ENCODE data around the gene MNT. TPM values are rescaled to one million over a fixed set of nuclear protein-coding genes. Genes with fewer than 3 reads are reported as not detected.

MNT gene
- total and polyA plus RNA-seq, 8 donors, result 10.9 to 31.9 (median 16.3) TPM

DNA sequence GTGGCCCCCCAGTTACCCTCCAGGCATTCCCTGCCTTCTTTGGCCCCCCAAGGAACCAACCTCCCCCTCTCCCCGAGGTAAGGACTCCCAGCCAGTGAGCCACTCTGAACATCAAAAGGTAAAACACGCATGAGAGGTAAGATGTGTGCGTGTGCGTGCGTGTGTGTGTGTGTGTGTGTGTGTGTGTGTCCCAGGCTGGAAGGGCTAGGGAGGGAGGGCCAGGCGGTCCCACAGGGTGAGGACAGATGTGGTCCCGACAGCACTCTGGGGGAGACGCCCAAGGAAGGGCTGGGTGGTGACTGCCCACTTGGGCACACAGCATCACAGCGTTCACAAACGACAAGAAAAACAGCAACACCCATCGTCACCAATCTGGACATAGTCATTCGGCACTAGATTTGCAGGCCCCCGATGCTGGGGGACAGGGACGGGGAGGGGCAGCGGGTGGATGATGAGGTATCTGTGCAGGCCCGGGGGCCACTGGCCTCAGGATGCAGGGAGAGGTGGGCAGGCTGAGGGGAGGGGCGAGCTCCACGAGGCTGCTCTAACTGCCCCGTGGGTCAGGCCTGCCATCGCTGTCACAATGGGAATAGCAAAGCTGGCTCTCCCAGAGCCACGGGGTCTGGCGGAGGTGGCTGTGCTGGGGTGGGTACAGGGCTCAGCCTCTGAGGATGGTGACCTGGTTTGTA is 16.3 kb downstream of the MNT start:
- ATAC-seq (no peak), DNase-seq (no peak)
- no peak for TF ChIP-seq CTCF (IDR thresholded peaks at IDR 0.05)
- H3K4me1 ChIP-seq, result peaks cover 5 to 13% of the 10 kb centered on the region in 2 donors
- no peak overlapping the region for H3K4me3 ChIP-seq
- no peak overlapping the region for H3K27ac ChIP-seq
- no peaks in the 10 kb centered on the region for H3K9me3 ChIP-seq
- H3K27me3 ChIP-seq, result no peaks in the 10 kb centered on the region
- intact Hi-C loops (cut with DNase I), result loop anchor here in 1 of 2 donors (5.0 kb wide), 1 partner anchor 33 kb away; no protein-coding TSS in a partner anchor
- H3K36me3 ChIP-seq, result peaks cover 0 to 47% of the 10 kb centered on the region in 2 donors

- Histone ChIP-seq H3K4me1 (peaks cover 5 to 8% of the 10 kb centered on the region in 2 donors), H3K9me3 (no peaks in the 10 kb centered on the region), H3K4me3 (no peak overlapping the region), H3K27ac (peak overlapping the region in 1 of 2 donors; percentile 33), H3K27me3 (no peaks in the 10 kb centered on the region), H3K36me3 (peaks cover 0 to 52% of the 10 kb centered on the region in 2 donors)
- intact Hi-C loops (cut with DNase I), result loop anchor here in 1 of 2 donors (5.0 kb wide), 1 partner anchor 34 kb away; no protein-coding TSS in a partner anchor
- ATAC-seq, result no peak
- no peak for TF ChIP-seq CTCF (IDR thresholded peaks at IDR 0.05)
- DNase-seq, result no peak
Measured at GRCh38 chr17:2383628-2384167, 17.2 kb downstream of the MNT start.

DNA sequence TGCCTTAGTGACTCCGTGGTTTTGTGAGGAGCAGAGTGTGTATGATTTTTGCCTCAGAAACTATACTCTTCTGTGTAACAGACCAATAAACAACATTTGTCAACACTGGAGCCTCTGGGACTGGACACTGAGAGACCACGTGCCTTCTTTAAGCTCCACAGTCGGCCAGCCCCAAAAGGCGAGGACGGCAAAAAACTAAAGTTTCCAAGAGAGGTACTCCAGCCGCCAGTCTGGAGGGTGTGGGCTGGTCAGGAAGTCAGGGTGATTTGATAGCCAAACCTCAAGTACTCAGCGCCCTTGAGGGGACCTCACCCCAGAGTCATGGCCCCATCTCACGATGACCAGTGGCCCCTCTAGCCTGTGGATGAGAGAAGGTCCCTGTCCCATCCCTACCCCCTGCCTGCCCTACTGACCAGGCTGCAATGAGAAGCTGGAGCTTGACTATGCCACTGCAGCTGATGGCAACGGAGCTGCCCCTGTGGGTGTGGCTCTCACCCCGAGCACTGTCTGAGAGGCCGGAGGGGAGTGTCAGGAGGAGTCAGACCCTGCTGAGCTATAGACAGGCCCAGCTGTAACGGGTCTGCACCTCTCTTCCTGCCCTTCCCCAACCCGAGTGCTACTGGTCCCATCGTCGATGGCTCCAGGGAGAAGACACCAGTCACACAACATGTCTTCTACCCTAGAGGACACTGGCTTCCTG is 19.8 kb downstream of the MNT start:
- Histone ChIP-seq H3K27me3 (no peaks in the 10 kb centered on the region), H3K27ac (no peak overlapping the region), H3K4me3 (no peak overlapping the region), H3K36me3 (peaks cover 0 to 55% of the 10 kb centered on the region in 2 donors), H3K4me1 (peaks cover 5 to 8% of the 10 kb centered on the region in 2 donors), H3K9me3 (no peaks in the 10 kb centered on the region)
- peak; percentile 58 for ATAC-seq
- DNase-seq, result peak in 1 of 4 donors; percentile 62
- intact Hi-C loops (cut with DNase I), result loop anchor here in 1 of 2 donors (5.0 kb wide), 1 partner anchor 36 kb away; no protein-coding TSS in a partner anchor
- no peak for TF ChIP-seq CTCF (IDR thresholded peaks at IDR 0.05)

DNA sequence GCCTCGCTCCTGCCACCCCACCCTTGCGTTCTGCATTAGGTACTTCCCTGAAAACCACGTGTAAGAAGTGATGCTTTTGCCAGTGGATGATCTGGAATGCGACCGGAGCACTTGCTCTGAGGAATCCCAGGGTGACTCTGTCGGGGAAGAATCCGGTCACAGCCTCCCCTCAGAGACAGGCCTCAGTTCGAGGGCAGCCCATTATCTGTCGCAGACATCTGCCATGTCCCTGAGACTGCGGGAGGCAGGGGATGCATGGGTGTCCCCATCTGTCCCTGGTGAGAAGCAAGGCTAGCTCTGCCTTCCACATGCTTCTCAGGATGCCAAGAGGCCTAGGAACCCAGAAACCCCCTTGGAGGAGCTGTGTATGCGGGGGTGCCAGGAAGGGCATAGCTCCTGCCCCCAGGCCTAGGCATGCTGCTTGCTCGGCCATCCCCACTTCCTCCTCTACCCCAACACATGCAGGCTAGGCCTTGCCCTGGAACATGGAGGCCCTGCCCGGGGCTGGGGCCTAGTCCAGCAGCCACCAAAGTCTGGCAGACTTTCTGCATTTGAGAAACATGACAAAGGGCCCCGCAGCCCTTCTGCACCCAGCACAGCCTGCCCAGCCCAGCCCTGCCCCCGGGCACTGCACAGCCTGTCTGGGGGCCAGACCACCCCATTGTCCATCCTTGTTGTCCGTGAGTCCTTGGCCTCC is 20.5 kb downstream of the MNT start:
- Histone ChIP-seq H3K27me3 (no peaks in the 10 kb centered on the region), H3K36me3 (peaks cover 0 to 55% of the 10 kb centered on the region in 2 donors), H3K9me3 (no peaks in the 10 kb centered on the region), H3K4me3 (no peak overlapping the region), H3K4me1 (peaks cover 5 to 8% of the 10 kb centered on the region in 2 donors), H3K27ac (no peak overlapping the region)
- ATAC-seq, result no peak
- no peak for TF ChIP-seq CTCF (IDR thresholded peaks at IDR 0.05)
- no peak for DNase-seq
- intact Hi-C loops (cut with DNase I), result loop anchor here in 1 of 2 donors (5.0 kb wide), 1 partner anchor 37 kb away; no protein-coding TSS in a partner anchor
